A549 (cell line): Measurements from ENCODE around the gene PTPN22. TPM values are rescaled to one million over a fixed set of nuclear protein-coding genes. Genes with fewer than 3 reads are reported as not detected.

ENCODE experiments used
- ATAC-seq, 2 experiments: fragments of 200-7000 bp in 1 of 2; fragments of >200 bp in 1 of 2; cut with Nextera tagmentation in 1 of 2; cut with Tn5 transposase in 1 of 2; 3 replicates each; pipeline versions ENCODE4 v1.8.0 to v1.9.1; 2018 to 2020; ENCODE audit warnings: mild to moderate bottlenecking in 1 of 2, moderate library complexity in 1 of 2
- CTCF ChIA-PET: fragments of 300-600 bp; sonication (Branson Sonifier 250); formaldehyde crosslinking; extraction: SDS; loops from one replicate; lab custom pipeline; 2021; ENCODE audit warnings: antibody characterized with exemption, inconsistent platforms; lab: Yijun Ruan, JAX
- POLR2A ChIA-PET: fragments of 350-600 bp; formaldehyde crosslinking; extraction: SDS; loops from one replicate; lab custom pipeline; 2021; ENCODE audit warnings: antibody characterized with exemption, inconsistent platforms; lab: Yijun Ruan, JAX
- DNase-seq, 2 experiments: peaks; one replicate each; pipeline versions ENCODE4 v3.0.0 to v3.0.0-alpha.2; 2011 to 2016; ENCODE audit warnings: low read depth in 1 of 2, low spot score in 1 of 2
- FAIRE-seq: peaks from 2 replicates; lab custom pipeline; 2011; peaks lifted over from hg19 to GRCh38; lab: Jason Lieb, UNC
- H3K27ac ChIP-seq, 2 experiments: fragments of >200 bp; sonication (Bioruptor Twin); formaldehyde crosslinking; 3 replicates each; pipeline ENCODE4 v1.5.1; 2016 to 2017
- H3K4me1 ChIP-seq: fragments of >200 bp; sonication (Bioruptor Twin); formaldehyde crosslinking; 3 replicates; pipeline ENCODE4 v1.6.1; 2016
- H3K4me2 ChIP-seq: fragments of >200 bp; sonication (Bioruptor Twin); formaldehyde crosslinking; 3 replicates; pipeline ENCODE4 v1.6.1; 2016
- H3K4me3 ChIP-seq: fragments of >200 bp; sonication (Bioruptor Twin); formaldehyde crosslinking; 3 replicates; pipeline ENCODE4 v1.5.1; 2016
- H3K9me3 ChIP-seq: fragments of >200 bp; sonication (Bioruptor Twin); formaldehyde crosslinking; 3 replicates; pipeline ENCODE4 v1.6.1; 2016
- ATOH8 ChIP-seq: fragments of 250-450 bp; sonication (Bioruptor Pico); IDR thresholded peaks from 2 replicates; pipeline ENCODE4 v1.5.0; 2020; ENCODE audit warnings: low read depth, mild to moderate bottlenecking, moderate library complexity
- BHLHE40 ChIP-seq: IDR thresholded peaks from 2 replicates; pipeline ENCODE4 v1.6.1; 2012; ENCODE audit warnings: low read depth, low read length, inconsistent platforms
- CBX8 ChIP-seq: fragments of 200-600 bp; sonication (generic); IDR thresholded peaks from 2 replicates; pipeline ENCODE4 v1.6.1; 2016
- CHD4 ChIP-seq: fragments of 200-600 bp; sonication (generic); IDR thresholded peaks from 2 replicates; pipeline ENCODE4 v1.6.1; 2016; ENCODE audit warnings: antibody characterized with exemption, mild to moderate bottlenecking, borderline replicate concordance
- EHF ChIP-seq: fragments of 250-450 bp; sonication (Bioruptor Pico); IDR thresholded peaks from 2 replicates; pipeline ENCODE4 v1.5.0; 2020; ENCODE audit warnings: mild to moderate bottlenecking
- EHMT2 ChIP-seq: fragments of 200-600 bp; sonication (generic); IDR thresholded peaks from 2 replicates; pipeline ENCODE4 v1.6.1; 2016; ENCODE audit warnings: antibody characterized with exemption, low read depth, mild to moderate bottlenecking, moderate library complexity
- ESRRA ChIP-seq: fragments of 150-350 bp; IDR thresholded peaks from 2 replicates; pipeline ENCODE4 v1.6.1; 2014; ENCODE audit warnings: mild to moderate bottlenecking, low read length, borderline replicate concordance
- GATA3 ChIP-seq: IDR thresholded peaks from 2 replicates; pipeline ENCODE4 v1.6.1; 2012; ENCODE audit warnings: borderline replicate concordance
- HEYL ChIP-seq: fragments of 250-450 bp; sonication (Bioruptor Pico); IDR thresholded peaks from 2 replicates; pipeline ENCODE4 v1.8.0; 2021; ENCODE audit warnings: mild to moderate bottlenecking, moderate library complexity
- KDM5A ChIP-seq: fragments of 200-600 bp; sonication (generic); IDR thresholded peaks from 2 replicates; pipeline ENCODE4 v1.6.1; 2016; ENCODE audit warnings: antibody characterized with exemption, mild to moderate bottlenecking
- MAFK ChIP-seq: fragments of 450-650 bp; IDR thresholded peaks from 2 replicates; pipeline ENCODE4 v1.6.1; 2014; ENCODE audit not compliant: partially characterized antibody
- POLR2A ChIP-seq: IDR thresholded peaks from 2 replicates; pipeline ENCODE4 v1.6.1; 2012; ENCODE audit warnings: mild to moderate bottlenecking, low read length
- RARB ChIP-seq: fragments of 250-450 bp; sonication (Bioruptor Pico); IDR thresholded peaks from 2 replicates; pipeline ENCODE4 v1.8.0; 2021; ENCODE audit warnings: mild to moderate bottlenecking, moderate library complexity
- SMC3 ChIP-seq: fragments of >200 bp; sonication (Bioruptor Twin); formaldehyde crosslinking; IDR thresholded peaks from 3 replicates; pipeline ENCODE4 v1.6.1; 2018; ENCODE audit warnings: inconsistent platforms
- SREBF2 ChIP-seq: fragments of 450-650 bp; IDR thresholded peaks from 2 replicates; pipeline ENCODE4 v1.6.1; 2014; ENCODE audit warnings: mild to moderate bottlenecking, moderate library complexity
- ZFP36 ChIP-seq: fragments of 450-650 bp; IDR thresholded peaks from 2 replicates; pipeline ENCODE4 v1.6.1; 2014; ENCODE audit warnings: borderline replicate concordance; ENCODE audit not compliant: partially characterized antibody
- ZSCAN20 ChIP-seq: fragments of 250-450 bp; sonication (Bioruptor Pico); IDR thresholded peaks from 2 replicates; pipeline ENCODE4 v1.8.0; 2022; ENCODE audit warnings: mild to moderate bottlenecking, moderate library complexity
- WGBS: methylation state at CpG from one replicate; pipeline ENCODE4 v1.1.6; 2017; ENCODE audit errors: missing lambda C conversion rate; 5-methylcytosine and 5-hydroxymethylcytosine counted together
- polyA plus RNA-seq, 4 experiments: library from polyadenylated mRNA; depleted of rRNA in 3 of 4; stranded (reverse); fragments of >200 nt; fragmentation: RNase III in 1 of 4; extraction: RNeasy Plus Mini Kit Qiagen cat#74134 plus additional on column Dnase treatment in 1 of 4; gene quantifications; 2 replicates in 3 of 4; 3 replicates in 1 of 4; pipeline ENCODE4 v1.2.3, GENCODE V29; 2011 to 2017
- TF ChIP-seq, protein P1 (sequence below): fragments of 250-450 bp; sonication (Bioruptor Pico); IDR thresholded peaks from 2 replicates; pipeline ENCODE4 v1.5.0; 2021; ENCODE audit warnings: mild to moderate bottlenecking, moderate library complexity, borderline replicate concordance
- TF ChIP-seq, protein P2 (sequence below): IDR thresholded peaks from 2 replicates; pipeline ENCODE4 v1.6.1; 2012
- TF ChIP-seq, protein P3 (sequence below): IDR thresholded peaks from 2 replicates; pipeline ENCODE4 v1.6.1; 2012
- TF ChIP-seq, protein P4 (sequence below): fragments of >200 bp; sonication (Bioruptor Twin); formaldehyde crosslinking; IDR thresholded peaks from 2 replicates; pipeline ENCODE4 v1.6.1; 2016

PTPN22 gene
- polyA plus RNA-seq, 2 of the 4 experiments (the other 2 are of a cell fraction) = not detected

GRCh38 chr1:113904293-113904673, 32.8 kb upstream of the PTPN22 start:
- POLR2A ChIA-PET = interaction anchor here (3.5 kb wide), 1 partner anchor 26 kb away, joined by 32 read pairs; the partner anchor contains the start of gene HIPK1

DNA sequence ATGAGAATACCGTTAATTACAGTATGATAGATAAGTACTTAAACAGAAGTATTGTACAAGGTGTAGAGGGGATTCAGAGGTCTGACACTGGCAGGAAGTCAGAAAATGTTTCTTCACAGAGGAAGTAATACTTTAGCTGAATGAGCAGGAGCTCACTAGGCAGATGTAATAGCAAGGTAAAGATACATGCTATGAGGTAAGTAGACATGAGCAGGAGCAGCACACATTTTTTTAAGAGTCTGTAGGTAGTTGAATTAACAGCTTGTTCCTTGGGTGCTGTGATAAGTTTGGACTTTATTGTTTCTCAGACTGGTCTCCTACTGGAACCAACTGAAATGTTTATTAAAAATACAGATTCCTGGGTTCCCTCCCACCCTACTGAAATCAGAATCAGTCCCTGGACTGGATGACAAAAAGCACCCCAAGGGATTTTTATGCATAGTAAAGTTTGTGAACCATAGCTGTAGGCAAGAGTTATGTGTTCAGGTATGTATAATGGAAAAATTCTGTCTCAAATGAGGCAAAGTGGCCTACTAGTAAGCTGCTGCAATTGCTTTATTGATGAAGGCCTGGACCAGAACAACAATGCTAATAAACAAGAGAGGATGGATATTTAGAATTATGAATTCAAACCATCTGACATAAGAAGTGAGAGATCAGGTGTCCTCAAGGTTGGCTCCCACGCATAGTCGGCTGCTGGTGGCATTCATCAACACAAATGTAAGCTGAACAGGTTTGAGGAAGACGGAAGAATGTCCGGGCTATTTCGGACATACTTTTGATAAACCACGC, 32.2 kb upstream of the PTPN22 start:
- peak overlapping the region; percentile 95 for H3K4me2 ChIP-seq
- no peak for FAIRE-seq
- peak overlapping the region; percentile 77 for H3K4me3 ChIP-seq
- CTCF ChIA-PET = interaction anchor here (0.7 to 3.0 kb wide), 9 partner anchors 17 to 830 kb away, joined by 3 to 11 read pairs (median 3); partner anchors contain the start of genes BCL2L15, HIPK1 and LRIG2
- TF ChIP-seq ZSCAN20 (CRISPR knock-in tag) (no peak), CHD4 (no peak)
- no peak for ATAC-seq
- no peaks in the 10 kb centered on the region for H3K9me3 ChIP-seq
- 48% methylated on average over 7 of the region's 7 CpGs for WGBS
- POLR2A ChIA-PET = interaction anchor here (3.5 kb wide), 1 partner anchor 26 kb away, joined by 32 read pairs; the partner anchor contains the start of gene HIPK1
- no peak for DNase-seq
- H3K27ac ChIP-seq = peak overlapping the region; percentile 83 to 92
- H3K4me1 ChIP-seq = peaks cover 9% of the 10 kb centered on the region; the same call in 1 of the 3 replicates

More at GRCh38 chr1:113904293-113904673, 32.8 kb upstream of the PTPN22 start:
- Histone ChIP-seq H3K4me3 (peak overlapping the region; percentile 77), H3K4me2 (peak overlapping the region; percentile 95), H3K9me3 (no peaks in the 10 kb centered on the region), H3K27ac (peak overlapping the region; percentile 83 to 92), H3K4me1 (peaks cover 9% of the 10 kb centered on the region; the same call in 1 of the 3 replicates)
- CTCF ChIA-PET = interaction anchor here (0.7 to 3.0 kb wide), 8 partner anchors 17 to 72 kb away, joined by 3 to 11 read pairs (median 3); partner anchors contain the start of genes BCL2L15 and HIPK1
- no peak for DNase-seq
- peak in 1 of 2 experiments; percentile 61; a peak in 3 of 6 replicates for ATAC-seq
- FAIRE-seq = no peak
- TF ChIP-seq RARB (no peak), MAFK (no peak), ZFP36 (no peak), BHLHE40 (no peak)
- TF ChIP-seq, protein P1, sequence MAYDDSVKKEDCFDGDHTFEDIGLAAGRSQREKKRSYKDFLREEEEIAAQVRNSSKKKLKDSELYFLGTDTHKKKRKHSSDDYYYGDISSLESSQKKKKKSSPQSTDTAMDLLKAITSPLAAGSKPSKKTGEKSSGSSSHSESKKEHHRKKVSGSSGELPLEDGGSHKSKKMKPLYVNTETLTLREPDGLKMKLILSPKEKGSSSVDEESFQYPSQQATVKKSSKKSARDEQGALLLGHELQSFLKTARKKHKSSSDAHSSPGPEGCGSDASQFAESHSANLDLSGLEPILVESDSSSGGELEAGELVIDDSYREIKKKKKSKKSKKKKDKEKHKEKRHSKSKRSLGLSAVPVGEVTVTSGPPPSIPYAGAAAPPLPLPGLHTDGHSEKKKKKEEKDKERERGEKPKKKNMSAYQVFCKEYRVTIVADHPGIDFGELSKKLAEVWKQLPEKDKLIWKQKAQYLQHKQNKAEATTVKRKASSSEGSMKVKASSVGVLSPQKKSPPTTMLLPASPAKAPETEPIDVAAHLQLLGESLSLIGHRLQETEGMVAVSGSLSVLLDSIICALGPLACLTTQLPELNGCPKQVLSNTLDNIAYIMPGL (CRISPR knock-in tag) = no peak
- TF ChIP-seq, protein P2, sequence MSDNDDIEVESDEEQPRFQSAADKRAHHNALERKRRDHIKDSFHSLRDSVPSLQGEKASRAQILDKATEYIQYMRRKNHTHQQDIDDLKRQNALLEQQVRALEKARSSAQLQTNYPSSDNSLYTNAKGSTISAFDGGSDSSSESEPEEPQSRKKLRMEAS = no peak
- 1% methylated on average over 11 of the region's 11 CpGs for WGBS

GRCh38 chr1:113901191-113901590, 29.7 kb upstream of the PTPN22 start:
- Histone ChIP-seq H3K4me1 (peaks cover 9% of the 10 kb centered on the region; the same call in 1 of the 3 replicates), H3K9me3 (no peaks in the 10 kb centered on the region), H3K4me3 (no peak overlapping the region), H3K27ac (no peak overlapping the region), H3K4me2 (no peak overlapping the region)
- no peak for DNase-seq
- no peak for FAIRE-seq
- POLR2A ChIA-PET = no interaction called here
- 78% methylated on average over 3 of the region's 3 CpGs for WGBS
- CTCF ChIA-PET = interaction anchor here (1.4 kb wide), 1 partner anchor 69 kb away, joined by 3 read pairs; no protein-coding TSS in a partner anchor
- TF ChIP-seq, protein P1 (CRISPR knock-in tag) = no peak
- TF ChIP-seq SREBF2 (no peak), ATOH8 (CRISPR knock-in tag) (no peak), POLR2A (no peak), KDM5A (no peak), EHMT2 (no peak), SMC3 (no peak), HEYL (CRISPR knock-in tag) (no peak), ESRRA (no peak), GATA3 (no peak), ZFP36 (no peak), CHD4 (no peak), CBX8 (no peak), EHF (CRISPR knock-in tag) (no peak)
- TF ChIP-seq, protein P3, sequence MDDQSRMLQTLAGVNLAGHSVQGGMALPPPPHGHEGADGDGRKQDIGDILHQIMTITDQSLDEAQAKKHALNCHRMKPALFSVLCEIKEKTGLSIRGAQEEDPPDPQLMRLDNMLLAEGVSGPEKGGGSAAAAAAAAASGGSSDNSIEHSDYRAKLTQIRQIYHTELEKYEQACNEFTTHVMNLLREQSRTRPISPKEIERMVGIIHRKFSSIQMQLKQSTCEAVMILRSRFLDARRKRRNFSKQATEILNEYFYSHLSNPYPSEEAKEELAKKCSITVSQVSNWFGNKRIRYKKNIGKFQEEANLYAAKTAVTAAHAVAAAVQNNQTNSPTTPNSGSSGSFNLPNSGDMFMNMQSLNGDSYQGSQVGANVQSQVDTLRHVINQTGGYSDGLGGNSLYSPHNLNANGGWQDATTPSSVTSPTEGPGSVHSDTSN = no peak
- TF ChIP-seq, protein P4, sequence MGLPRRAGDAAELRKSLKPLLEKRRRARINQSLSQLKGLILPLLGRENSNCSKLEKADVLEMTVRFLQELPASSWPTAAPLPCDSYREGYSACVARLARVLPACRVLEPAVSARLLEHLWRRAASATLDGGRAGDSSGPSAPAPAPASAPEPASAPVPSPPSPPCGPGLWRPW = no peak
- TF ChIP-seq, all 56 proteins: peak for 0
- ATAC-seq = no peak
